GM12892 (cell line): ENCODE data around the gene SUGCT.

Experiments
- DNase-seq: peaks from one replicate; pipeline ENCODE4 v3.0.0; 2011; ENCODE audit not compliant: insufficient read length
- FAIRE-seq: peaks from 2 replicates; lab custom pipeline; 2011; peaks lifted over from hg19 to GRCh38; lab: Jason Lieb, UNC
- POLR2A ChIP-seq: IDR thresholded peaks from 2 replicates; pipeline ENCODE4 v1.6.1; 2011; ENCODE audit warnings: low read depth, low read length, control low read depth
- POLR2AphosphoS5 ChIP-seq: IDR thresholded peaks from 2 replicates; pipeline ENCODE4 v1.6.1; 2011; ENCODE audit warnings: low read depth, low read length, control low read depth
- TAF1 ChIP-seq: IDR thresholded peaks from 2 replicates; pipeline ENCODE4 v1.6.1; 2011; ENCODE audit warnings: low read depth, mild to moderate bottlenecking, control low read depth, low read length, borderline replicate concordance

Gene SUGCT

DNA sequence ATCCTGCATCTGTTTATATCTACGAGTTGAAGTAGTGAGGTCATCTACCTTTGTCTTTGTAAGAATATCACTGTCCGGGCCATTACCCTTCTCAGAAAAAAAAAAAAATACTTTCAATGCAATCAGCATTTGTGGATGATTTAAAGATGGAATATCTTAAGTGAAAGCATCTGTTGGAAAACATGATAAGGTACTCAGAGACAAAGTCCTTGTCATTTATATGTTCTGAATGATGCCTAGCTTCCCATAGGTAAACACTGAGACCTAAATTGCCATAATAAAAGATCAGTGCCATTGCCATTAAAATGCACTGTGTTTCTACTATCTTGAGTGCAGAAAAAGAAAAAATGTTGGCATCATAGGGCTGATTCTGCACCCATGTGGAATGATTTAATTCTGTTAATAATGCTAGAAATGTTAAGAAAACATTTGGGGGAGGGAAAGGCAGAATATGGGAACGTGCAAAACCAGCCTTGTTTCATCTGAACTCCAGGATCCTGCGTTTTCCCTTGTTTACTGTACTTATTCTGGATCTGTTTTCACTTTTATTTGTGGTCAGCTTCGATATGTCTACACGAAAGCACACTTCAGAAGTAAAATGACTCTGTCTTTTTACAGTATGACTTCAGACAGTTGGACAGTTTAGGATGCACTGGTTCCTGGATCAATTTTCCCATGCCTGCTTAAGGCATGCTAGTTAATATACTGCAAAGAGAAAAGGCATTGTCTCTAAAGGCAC, 669.8 kb downstream of the SUGCT start:
- no peak for DNase-seq
- no peak for FAIRE-seq
- no peak for TF ChIP-seq TAF1
- TF ChIP-seq POLR2A = no peak
- TF ChIP-seq POLR2AphosphoS5 = no peak

DNA sequence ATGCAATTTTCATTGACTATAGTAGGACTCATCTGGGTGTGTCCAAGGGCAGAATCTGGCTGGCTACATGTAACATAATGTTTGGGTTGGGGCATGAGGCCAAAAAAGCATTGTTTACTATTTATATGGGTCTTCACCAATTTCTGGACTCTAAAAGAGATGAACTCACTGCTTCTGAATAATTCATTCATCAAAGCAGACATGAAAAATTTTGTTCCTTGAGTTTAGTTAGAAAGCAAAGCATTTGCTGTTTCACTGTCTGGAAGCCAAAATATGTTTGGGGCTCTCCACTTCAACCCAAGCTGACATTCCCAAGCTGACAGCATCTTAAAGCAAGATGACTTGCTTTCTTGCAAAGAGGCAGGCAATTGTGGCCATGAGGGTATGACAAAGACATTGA, 670.6 kb downstream of the SUGCT start:
- FAIRE-seq = no peak
- TF ChIP-seq POLR2AphosphoS5 (no peak), POLR2A (no peak), TAF1 (no peak)
- no peak for DNase-seq

DNA sequence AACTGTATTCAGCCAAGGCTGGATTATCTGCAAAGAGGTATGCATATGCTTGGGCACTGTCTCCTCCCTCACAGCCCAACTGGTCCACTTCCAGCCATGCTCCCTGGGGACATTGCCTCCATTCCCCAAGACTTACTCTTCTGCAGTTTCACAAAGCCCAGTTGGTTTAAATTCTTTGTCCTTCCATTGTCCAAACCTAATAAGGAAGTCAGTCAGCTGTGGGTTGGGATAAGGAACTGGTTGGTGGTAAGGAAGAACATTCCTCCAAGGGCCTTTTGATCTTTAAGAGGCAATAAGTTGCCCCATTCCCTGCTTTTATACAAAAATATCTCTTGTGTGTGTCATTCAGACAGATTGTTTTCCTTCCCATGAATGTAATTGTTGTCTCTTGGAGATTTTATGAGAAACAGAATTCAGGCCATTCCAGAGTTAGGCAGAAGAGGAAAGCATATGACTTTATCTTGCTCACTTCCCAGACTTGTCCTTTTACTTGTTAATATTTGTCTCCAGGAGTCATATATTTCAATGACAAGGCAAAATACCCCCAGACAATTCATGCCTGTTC, 673.7 kb downstream of the SUGCT start:
- no peak for TF ChIP-seq POLR2A
- no peak for TF ChIP-seq POLR2AphosphoS5
- TF ChIP-seq TAF1 = no peak
- FAIRE-seq (no peak), DNase-seq (no peak)

DNA sequence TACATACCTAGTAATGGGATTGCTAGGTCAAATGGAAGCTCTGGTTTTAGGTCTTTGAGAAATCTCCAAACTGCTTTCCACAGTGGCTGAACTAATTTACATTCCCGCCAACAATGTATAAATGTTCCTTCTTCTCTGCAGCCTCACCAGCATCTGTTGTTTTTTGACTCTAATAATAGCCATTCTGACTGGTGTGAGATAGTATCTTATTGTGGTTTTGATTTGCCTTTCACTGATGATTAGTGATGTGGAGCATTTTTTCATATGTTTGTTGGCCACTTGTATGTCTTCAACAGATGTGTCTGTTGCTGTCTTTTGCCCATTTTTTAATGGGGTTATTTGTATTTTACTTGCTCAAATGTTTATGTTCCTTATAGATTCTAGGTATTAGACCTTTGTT, 675.5 kb downstream of the SUGCT start:
- DNase-seq (no peak), FAIRE-seq (no peak)
- TF ChIP-seq POLR2AphosphoS5 = no peak
- no peak for TF ChIP-seq TAF1
- TF ChIP-seq POLR2A = no peak

DNA sequence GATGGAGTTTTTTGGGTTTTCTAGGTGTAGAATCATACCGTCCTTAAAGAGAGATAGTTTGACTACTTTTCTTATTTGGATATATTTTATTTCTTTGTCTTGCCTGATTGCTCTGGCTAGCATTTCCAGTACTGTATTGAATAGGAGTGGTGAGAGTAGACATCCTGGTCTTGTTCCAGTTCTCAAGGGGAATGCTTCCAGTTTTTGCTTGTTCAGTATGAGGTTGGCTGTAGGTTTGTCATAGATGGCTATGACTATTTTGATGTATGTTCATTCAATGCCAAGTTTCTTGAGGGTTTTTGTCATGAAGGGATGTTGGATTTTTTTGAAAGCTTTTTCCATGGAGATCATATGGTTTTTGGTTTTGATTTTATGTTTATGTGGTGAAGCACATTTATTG, 676.9 kb downstream of the SUGCT start:
- no peak for DNase-seq
- no peak for TF ChIP-seq POLR2A
- no peak for TF ChIP-seq TAF1
- TF ChIP-seq POLR2AphosphoS5 = no peak
- no peak for FAIRE-seq

DNA sequence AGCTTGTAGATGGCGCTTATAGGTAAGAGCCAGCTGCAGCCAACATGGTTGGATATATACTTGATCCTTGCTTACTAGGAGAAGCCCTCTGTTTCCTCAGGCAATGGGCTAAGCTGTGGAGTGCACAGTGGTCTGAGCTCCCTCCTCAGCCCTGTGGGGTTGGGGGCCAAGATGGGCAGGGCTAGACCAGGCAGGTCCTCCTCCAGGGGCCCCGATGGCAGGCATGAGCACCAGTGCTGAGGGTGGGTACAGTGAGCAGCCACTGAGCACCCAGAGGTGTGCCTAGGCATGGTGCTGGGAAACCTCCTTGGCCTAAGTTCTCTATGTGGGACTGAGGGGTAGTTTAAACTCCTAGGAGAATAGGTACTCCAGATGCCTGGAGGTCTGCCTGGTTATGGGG, 680.2 kb downstream of the SUGCT start:
- no peak for DNase-seq
- FAIRE-seq = no peak
- TF ChIP-seq POLR2AphosphoS5 (no peak), TAF1 (no peak), POLR2A (no peak)

DNA sequence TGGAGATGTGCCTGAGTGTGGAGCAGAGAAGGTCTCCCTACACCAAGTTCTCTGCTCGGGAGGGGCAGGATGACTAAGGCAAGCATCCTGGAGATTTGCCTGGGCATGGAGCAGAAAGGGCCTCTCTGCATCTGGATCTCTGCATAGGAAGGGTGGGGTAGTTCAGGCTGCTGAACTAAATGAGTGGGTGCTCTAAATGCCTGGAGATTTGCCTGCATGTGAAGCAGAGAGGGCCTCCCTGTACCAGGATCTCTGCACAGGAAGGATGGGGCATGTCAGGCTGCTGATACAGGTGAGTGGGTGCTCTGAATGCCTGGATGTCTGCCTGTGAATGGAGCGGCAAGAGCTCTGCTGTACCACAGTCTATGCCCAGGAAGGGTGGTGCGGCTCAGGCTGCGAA, 680.7 kb downstream of the SUGCT start:
- FAIRE-seq (no peak), DNase-seq (no peak)
- TF ChIP-seq POLR2AphosphoS5 = no peak
- no peak for TF ChIP-seq POLR2A
- no peak for TF ChIP-seq TAF1

DNA sequence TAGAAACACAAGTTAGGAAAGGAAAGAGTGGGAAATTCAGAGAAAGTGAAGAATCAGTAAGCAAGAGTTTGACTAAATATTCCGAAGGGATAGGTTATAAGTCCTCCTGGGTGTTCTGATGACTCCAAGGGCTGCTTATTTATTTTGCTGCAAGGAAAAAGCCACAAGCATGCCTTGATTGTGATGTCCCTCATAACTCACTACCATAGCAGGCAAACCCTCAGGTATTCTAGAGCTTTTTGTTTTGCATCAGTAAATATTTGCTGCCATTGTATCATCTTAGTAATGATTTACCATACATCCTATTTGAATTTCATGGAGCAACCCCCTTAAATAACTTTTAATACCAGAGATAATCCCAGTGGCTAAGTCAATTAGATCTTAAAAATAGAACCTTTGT, 688.1 kb downstream of the SUGCT start:
- FAIRE-seq (no peak), DNase-seq (no peak)
- TF ChIP-seq POLR2A = no peak
- TF ChIP-seq TAF1 = no peak
- TF ChIP-seq POLR2AphosphoS5 = no peak

DNA sequence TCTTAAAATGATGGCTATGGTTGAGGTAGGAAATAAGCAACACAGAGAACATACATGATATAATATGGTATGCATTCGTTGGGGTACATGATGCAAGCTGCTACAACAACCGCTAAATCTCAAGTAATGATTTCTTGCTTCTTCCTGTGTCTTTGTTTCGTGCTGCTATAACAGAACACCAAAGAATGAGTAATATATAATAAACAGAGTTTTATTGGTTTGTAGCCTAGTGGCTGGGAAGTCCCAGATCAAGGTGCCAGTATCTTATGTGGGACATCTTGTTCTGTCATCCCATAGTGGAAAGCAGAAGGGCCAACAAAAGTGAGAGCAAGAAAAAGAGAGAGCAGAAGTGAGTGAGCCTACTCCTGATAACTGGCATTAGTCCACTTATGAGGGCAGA, 689.7 kb downstream of the SUGCT start:
- DNase-seq (no peak), FAIRE-seq (no peak)
- TF ChIP-seq POLR2AphosphoS5 (no peak), POLR2A (no peak), TAF1 (no peak)

DNA sequence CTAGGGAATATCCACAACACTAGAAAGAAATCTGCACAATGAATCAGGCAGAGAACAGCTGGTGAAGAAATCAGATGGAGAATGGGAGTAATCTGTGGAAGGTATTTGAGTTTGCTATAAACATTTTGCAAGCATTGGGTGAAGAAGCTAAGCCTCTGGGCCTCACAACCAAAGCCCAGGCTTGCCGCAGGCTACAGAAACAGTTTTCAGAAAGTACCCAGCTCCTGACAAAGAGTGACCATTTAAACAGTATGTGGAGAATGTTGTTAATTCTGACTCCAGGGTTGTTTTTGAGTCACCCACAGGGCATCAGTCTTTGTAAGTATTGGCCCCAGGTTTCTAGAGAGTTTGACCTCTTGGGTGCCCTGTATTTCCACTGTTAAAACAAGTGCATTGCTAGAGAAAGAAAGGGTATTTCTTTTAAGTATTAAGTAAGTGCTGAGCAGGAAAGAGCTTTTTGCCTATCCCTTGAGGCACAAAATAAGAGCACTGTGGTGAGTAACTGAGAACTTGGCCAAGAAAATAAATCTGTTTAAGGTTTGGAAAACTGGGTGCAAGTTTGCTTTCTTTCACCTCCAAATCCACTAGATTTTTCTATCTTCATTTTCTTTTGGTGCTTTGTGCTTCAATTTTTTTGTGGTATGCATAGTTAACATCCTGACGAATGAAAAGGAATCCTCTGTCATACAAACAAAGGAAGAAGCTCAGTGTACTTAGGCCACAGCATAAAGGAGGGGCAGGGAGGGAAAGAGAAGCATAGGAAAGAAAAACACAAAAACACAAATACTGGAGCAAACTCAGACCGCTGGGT, 691.8 kb downstream of the SUGCT start:
- no peak for FAIRE-seq
- TF ChIP-seq POLR2A (no peak), POLR2AphosphoS5 (no peak), TAF1 (no peak)

DNA sequence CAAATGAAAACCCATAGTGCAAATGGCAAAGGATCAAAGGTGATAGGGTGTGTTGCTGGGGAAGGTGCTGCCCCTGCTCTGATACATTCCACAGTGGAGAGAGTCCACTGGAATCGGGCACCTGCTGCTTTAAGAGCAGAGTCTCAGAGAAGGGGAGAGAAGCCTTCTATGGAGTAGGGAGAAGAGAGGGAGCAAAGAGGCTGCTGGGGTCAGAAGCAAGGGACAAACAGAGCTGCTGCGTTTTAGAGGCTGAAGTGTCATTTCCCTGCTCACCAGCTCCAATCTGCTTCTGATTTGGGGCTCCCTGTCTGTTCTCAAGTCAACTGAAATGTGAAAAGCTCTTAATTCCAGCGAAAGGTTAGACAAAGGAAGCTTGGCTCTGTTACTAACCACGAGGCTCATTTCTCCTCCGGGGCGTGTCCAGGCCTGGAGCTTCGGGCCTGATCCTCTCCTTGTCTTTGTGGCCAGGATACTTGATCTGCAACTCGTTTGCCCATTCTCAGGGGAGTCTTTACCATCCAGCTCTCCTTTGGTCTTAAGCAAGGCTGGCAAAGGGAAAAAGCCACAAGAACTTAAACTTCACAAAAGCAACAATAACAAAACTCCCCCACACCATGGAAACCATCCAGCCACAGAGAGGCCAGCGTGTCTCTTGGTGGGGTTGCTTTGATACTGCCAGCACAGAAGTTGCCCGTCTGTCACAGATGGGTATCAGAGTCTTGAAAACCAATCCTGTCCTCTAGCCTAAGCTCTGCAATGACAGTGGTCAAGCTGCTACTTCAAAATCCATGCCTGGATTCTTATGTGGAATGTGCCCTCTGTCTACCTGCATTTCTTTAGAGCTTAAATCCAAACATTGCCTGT, 692.6 kb downstream of the SUGCT start:
- DNase-seq (no peak), FAIRE-seq (no peak)
- TF ChIP-seq TAF1 = no peak
- TF ChIP-seq POLR2AphosphoS5 = no peak
- TF ChIP-seq POLR2A = no peak

More for the DNA sequence above, 691.8 kb downstream of the SUGCT start:
- no peak for DNase-seq
